ENCODE data around the gene PARD3.

PARD3 gene

DNA sequence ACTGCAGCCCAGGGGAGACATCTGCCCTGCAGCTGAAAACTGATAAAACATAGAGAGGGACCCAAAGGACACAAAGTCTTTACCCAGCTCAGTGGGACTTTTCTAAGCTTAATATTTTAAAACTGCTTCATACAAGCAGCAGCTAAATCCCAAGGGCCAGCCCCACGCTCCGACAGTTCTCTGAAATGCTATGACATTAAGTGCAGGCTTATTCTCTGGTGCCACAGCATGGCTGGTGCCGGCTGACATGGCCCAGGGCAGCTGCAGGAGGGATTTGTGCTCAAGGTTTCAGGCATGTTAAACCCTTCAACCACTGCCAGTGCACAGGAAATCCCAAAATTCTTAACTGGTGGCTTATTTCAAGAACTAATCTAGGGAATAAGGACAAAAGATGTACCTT, 170.9 kb downstream of the PARD3 start:
- TF ChIP-seq, protein P1, sequence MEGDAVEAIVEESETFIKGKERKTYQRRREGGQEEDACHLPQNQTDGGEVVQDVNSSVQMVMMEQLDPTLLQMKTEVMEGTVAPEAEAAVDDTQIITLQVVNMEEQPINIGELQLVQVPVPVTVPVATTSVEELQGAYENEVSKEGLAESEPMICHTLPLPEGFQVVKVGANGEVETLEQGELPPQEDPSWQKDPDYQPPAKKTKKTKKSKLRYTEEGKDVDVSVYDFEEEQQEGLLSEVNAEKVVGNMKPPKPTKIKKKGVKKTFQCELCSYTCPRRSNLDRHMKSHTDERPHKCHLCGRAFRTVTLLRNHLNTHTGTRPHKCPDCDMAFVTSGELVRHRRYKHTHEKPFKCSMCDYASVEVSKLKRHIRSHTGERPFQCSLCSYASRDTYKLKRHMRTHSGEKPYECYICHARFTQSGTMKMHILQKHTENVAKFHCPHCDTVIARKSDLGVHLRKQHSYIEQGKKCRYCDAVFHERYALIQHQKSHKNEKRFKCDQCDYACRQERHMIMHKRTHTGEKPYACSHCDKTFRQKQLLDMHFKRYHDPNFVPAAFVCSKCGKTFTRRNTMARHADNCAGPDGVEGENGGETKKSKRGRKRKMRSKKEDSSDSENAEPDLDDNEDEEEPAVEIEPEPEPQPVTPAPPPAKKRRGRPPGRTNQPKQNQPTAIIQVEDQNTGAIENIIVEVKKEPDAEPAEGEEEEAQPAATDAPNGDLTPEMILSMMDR (IDR thresholded peaks at IDR 0.05; ENCODE audit: insufficient read depth, low read length, missing control alignments): no peak
- POLR2A ChIA-PET: no interaction called here
- CTCF ChIA-PET: interaction anchor here (5.1 kb wide), 1 partner anchor 11 kb away, joined by 42 read pairs; no protein-coding TSS in a partner anchor
- no peak overlapping the region for H3K4me3 ChIP-seq (ENCODE audit: low read depth, low read length)
- DNase-seq (ENCODE audit: low read depth, low spot score): no peak

DNA sequence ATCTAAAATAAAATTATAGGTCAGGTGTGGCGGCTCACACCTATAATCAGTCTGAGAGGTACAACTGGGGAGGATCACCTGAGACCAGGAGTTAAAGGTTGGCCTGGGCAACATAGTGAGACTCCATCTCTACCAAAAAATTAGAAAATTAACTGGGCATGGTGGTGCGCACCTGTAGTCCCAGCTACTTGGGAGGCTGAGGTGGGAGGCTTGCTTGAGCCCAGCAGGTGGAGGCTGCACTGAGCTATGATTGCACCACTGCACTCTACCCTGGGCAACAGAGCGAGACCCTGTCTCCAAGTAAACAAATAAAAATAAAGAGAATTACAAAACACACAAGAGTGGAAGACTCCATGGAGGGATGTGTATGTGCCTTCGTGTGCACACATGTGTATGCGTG, 171.5 kb downstream of the PARD3 start:
- POLR2A ChIA-PET: no interaction called here
- no peak overlapping the region for H3K4me3 ChIP-seq (ENCODE audit: low read depth, low read length)
- DNase-seq (ENCODE audit: low read depth, low spot score): no peak
- CTCF ChIA-PET: interaction anchor here (5.1 kb wide), 1 partner anchor 12 kb away, joined by 42 read pairs; no protein-coding TSS in a partner anchor
- TF ChIP-seq, protein P1 (IDR thresholded peaks at IDR 0.05; ENCODE audit: insufficient read depth, low read length, missing control alignments): no peak

DNA sequence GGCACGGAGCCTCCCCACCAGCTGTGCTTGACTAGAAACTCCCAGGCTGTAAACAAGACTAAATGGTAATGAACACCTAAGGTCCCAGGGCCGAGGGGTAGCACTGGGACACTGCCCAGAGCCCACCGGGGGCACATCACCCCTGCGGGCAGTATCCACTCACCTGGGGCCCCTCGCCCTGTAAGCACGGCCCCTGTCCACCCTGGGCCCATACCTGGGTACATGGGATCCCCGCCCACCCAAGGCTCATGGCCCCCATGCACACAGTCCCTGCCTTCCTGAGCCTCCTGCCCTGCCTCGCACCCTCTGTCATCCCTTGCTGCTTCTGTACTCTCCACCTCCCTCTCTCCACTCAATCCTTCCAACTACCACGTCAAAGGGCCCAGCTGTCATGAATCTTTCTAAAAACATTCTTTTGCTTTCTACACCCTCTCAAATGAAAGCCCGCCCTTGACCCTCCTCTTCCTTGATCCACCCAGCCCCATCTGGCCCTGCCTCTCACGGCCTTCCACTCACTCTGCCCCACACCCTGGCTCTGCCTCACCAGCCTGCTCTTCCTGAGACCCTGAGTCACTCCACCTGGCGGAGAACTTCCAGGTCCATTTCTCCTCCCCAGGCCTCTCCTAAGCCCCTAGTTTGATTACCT, 173.1 kb downstream of the PARD3 start:
- ChIA-PET POLR2A (no interaction called here), CTCF (interaction anchor here (0.8 to 0.9 kb wide), 2 partner anchors 20 to 61 kb away, joined by 3 read pairs; no protein-coding TSS in a partner anchor)
- TF ChIP-seq, protein P1 (IDR thresholded peaks at IDR 0.05; ENCODE audit: insufficient read depth, low read length, missing control alignments): no peak
- no peak overlapping the region for H3K4me3 ChIP-seq (ENCODE audit: low read depth, low read length)
- DNase-seq (ENCODE audit: low read depth, low spot score): no peak

DNA sequence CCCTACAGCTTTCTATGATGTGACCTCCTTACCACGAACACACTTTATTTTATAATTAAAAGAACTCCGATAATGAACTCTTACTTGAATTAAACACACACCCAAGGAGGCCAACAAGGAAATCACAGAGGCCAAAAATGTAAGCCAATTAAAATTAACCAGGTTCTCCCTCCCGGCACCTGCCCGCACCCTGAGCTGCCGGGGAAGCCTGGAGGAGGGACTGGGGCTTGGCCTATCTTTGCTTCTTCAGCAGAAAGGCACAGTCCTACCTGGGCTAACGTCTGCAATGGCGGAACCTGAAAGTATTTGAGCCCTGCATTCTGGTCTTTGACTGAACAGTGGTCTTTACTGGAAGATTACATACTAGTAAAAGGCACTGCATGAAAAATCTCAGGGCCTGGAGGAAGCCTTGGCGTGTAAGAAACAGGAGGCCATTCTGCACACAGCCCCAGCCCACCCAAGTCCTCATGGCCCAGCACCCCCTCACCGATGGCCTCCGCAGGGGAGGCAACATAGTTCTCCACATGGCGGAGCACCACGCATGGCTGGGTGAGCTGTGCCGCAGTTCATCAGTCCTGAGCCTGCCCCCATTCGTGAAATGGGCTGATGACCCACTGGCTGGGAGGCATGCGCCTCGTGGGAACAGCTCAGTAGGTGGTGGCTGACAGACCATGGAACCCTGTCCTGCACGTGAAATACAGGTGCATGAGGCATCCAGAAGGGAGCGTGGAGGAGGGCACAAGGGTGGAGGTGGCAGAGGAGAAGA, 173.8 kb downstream of the PARD3 start:
- CTCF ChIA-PET: interaction anchor here (0.8 to 4.7 kb wide), 4 partner anchors 15 to 117 kb away, joined by 3 to 69 read pairs (median 3); no protein-coding TSS in a partner anchor
- TF ChIP-seq, protein P1 (IDR thresholded peaks at IDR 0.05; ENCODE audit: insufficient read depth, low read length, missing control alignments): no peak
- no peak for DNase-seq (ENCODE audit: low read depth, low spot score)
- H3K4me3 ChIP-seq (ENCODE audit: low read depth, low read length): no peak overlapping the region
- POLR2A ChIA-PET: no interaction called here

DNA sequence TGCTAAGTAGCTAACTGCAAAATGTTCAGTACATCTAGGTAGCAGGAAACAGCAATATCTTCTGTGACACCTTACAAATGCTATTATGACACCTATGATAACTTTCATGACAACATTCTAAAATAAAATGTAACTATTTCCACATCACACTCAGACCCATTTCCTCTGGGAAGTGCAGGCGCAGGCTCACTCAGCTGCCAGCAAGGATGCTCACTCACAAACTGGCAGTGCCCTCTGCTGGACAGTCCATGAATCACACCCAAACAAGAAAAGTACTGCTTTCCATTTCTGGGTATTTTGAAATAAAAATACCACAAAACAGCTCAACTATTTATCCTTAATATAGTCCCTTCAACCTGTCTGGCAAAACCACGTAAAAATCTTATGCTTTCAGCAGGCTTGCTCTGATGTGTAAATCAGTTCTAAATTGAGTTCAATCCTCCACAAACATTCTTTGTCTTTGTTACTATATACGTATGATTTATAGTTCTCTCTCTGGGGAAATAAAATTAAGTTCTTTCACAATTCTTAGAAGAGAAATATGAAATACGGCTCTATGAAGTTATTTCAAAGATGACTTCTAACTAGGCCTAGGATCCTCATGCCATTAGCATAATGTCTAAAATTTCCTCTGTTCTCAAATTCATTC, 176.6 kb downstream of the PARD3 start:
- peak; percentile 56 for DNase-seq (ENCODE audit: low read depth, low spot score)
- CTCF ChIA-PET: interaction anchor here (0.6 to 4.7 kb wide), 66 partner anchors 9 to 1445 kb away, joined by 3 to 69 read pairs (median 4); no protein-coding TSS in a partner anchor
- TF ChIP-seq, protein P1 (IDR thresholded peaks at IDR 0.05; ENCODE audit: insufficient read depth, low read length, missing control alignments): peak; percentile 75
- H3K4me3 ChIP-seq (ENCODE audit: low read depth, low read length): no peak overlapping the region
- POLR2A ChIA-PET: no interaction called here

Data from AG04449 (cell line).